Vagina (tissue), 2 donors: Measurements from ENCODE around the gene AUP1.

Experiments
- CTCF ChIP-seq, 3 experiments: fragments of 450-650 bp in 2 of 3; fragments of 200-600 bp in 1 of 3; sonication (generic) in 1 of 3; IDR thresholded peaks; one replicate each; pipeline ENCODE4 v1.5.1; 2017 to 2019; ENCODE audit warnings: antibody characterized with exemption in 3 of 3, mild to moderate bottlenecking in 2 of 3, moderate library complexity in 2 of 3
- POLR2A ChIP-seq, 2 donors: fragments of 450-650 bp; IDR thresholded peaks; one replicate each; pipeline ENCODE4 v1.6.1; 2017; ENCODE audit warnings: antibody characterized with exemption in 2 of 2, mild to moderate bottlenecking in 2 of 2, moderate library complexity in 2 of 2

DNA sequence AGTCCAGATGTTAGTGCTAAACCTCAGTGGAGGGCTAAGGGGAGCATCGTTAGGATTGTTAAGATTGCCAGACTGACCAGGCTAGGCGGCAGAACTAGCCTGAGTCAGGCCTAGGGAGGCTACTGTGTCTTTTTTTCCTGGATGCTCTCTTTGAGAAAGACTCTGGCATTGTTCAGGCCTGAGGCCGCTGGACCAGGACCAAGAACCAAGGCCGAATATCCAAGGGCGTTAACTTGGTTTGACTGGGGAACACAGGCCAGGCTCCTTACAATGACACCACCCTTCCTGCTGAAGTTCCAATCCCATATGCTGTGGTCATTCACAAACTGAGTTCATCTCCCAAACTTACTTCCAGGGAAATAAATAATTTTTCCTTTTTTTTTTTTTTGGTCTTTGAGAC is 10.8 kb upstream of the AUP1 start:
- TF ChIP-seq CTCF (IDR thresholded peaks at IDR 0.05) (no peak), POLR2A (IDR thresholded peaks at IDR 0.05) (no peak)
